Measurements from ENCODE around the gene GABRD.

Gene GABRD

GRCh38 chr1:2000432-2000831 lies 18.7 kb upstream of the GABRD start:
- no peaks in the 10 kb centered on the region for H3K4me1 ChIP-seq (ENCODE audit: control insufficient read depth, insufficient read depth, low read length, poor library complexity, severe bottlenecking)
- H3K27me3 ChIP-seq (replicated peaks; ENCODE audit: control insufficient read depth, insufficient read depth, low read length, poor library complexity, severe bottlenecking): peaks cover 4% of the 10 kb centered on the region
- H3K36me3 ChIP-seq (ENCODE audit: control insufficient read depth, insufficient read depth, low read length): no peaks in the 10 kb centered on the region
- H3K9me3 ChIP-seq (ENCODE audit: control insufficient read depth, low read length): no peaks in the 10 kb centered on the region
- no peak overlapping the region for H3K27ac ChIP-seq (ENCODE audit: insufficient read depth, low read length, poor library complexity, severe bottlenecking)
- DNase-seq: no peak
- H3K4me3 ChIP-seq (ENCODE audit: insufficient read depth, low read depth, low read length, poor library complexity, severe bottlenecking): no peak overlapping the region

GRCh38 chr1:2000850-2001249 lies 18.3 kb upstream of the GABRD start:
- no peaks in the 10 kb centered on the region for H3K4me1 ChIP-seq (ENCODE audit: control insufficient read depth, insufficient read depth, low read length, poor library complexity, severe bottlenecking)
- no peak overlapping the region for H3K4me3 ChIP-seq (ENCODE audit: insufficient read depth, low read depth, low read length, poor library complexity, severe bottlenecking)
- H3K36me3 ChIP-seq (ENCODE audit: control insufficient read depth, insufficient read depth, low read length): no peaks in the 10 kb centered on the region
- no peaks in the 10 kb centered on the region for H3K9me3 ChIP-seq (ENCODE audit: control insufficient read depth, low read length)
- no peak overlapping the region for H3K27ac ChIP-seq (ENCODE audit: insufficient read depth, low read length, poor library complexity, severe bottlenecking)
- DNase-seq: no peak
- H3K27me3 ChIP-seq (replicated peaks; ENCODE audit: control insufficient read depth, insufficient read depth, low read length, poor library complexity, severe bottlenecking): peaks cover 4% of the 10 kb centered on the region

- no peak overlapping the region for H3K27ac ChIP-seq (ENCODE audit: insufficient read depth, low read length, poor library complexity, severe bottlenecking)
- H3K4me3 ChIP-seq (ENCODE audit: insufficient read depth, low read depth, low read length, poor library complexity, severe bottlenecking): no peak overlapping the region
- H3K36me3 ChIP-seq (ENCODE audit: control insufficient read depth, insufficient read depth, low read length): no peaks in the 10 kb centered on the region
- H3K27me3 ChIP-seq (replicated peaks; ENCODE audit: control insufficient read depth, insufficient read depth, low read length, poor library complexity, severe bottlenecking): peaks cover 4% of the 10 kb centered on the region
- no peaks in the 10 kb centered on the region for H3K9me3 ChIP-seq (ENCODE audit: control insufficient read depth, low read length)
- H3K4me1 ChIP-seq (ENCODE audit: control insufficient read depth, insufficient read depth, low read length, poor library complexity, severe bottlenecking): no peaks in the 10 kb centered on the region
- no peak for DNase-seq
Measured at GRCh38 chr1:2001773-2002411, 17.3 kb upstream of the GABRD start.

- DNase-seq: no peak
- H3K36me3 ChIP-seq (ENCODE audit: control insufficient read depth, insufficient read depth, low read length): no peaks in the 10 kb centered on the region
- no peak within 1 kb of the TSS for H3K4me3 ChIP-seq (ENCODE audit: insufficient read depth, low read depth, low read length, poor library complexity, severe bottlenecking)
- H3K27me3 ChIP-seq (replicated peaks; ENCODE audit: control insufficient read depth, insufficient read depth, low read length, poor library complexity, severe bottlenecking): peaks cover 4% of the 10 kb centered on the region
- H3K4me1 ChIP-seq (ENCODE audit: control insufficient read depth, insufficient read depth, low read length, poor library complexity, severe bottlenecking): no peaks in the 10 kb centered on the region
- no peak within 1 kb of the TSS for H3K27ac ChIP-seq (ENCODE audit: insufficient read depth, low read length, poor library complexity, severe bottlenecking)
- no peaks in the 10 kb centered on the region for H3K9me3 ChIP-seq (ENCODE audit: control insufficient read depth, low read length)
Measured at GRCh38 chr1:2003541-2004131, 15.5 kb upstream of the GABRD start, which contains the start of gene CFAP74. CFAP74 (minus strand) TSS chr1:2003786; CDS start chr1:1990956, 12,830 bp downstream.

GRCh38 chr1:2004856-2005255 lies 14.3 kb upstream of the GABRD start:
- no peaks in the 10 kb centered on the region for H3K9me3 ChIP-seq (ENCODE audit: control insufficient read depth, low read length)
- no peaks in the 10 kb centered on the region for H3K4me1 ChIP-seq (ENCODE audit: control insufficient read depth, insufficient read depth, low read length, poor library complexity, severe bottlenecking)
- peaks cover 4% of the 10 kb centered on the region for H3K27me3 ChIP-seq (replicated peaks; ENCODE audit: control insufficient read depth, insufficient read depth, low read length, poor library complexity, severe bottlenecking)
- DNase-seq: no peak
- H3K4me3 ChIP-seq (ENCODE audit: insufficient read depth, low read depth, low read length, poor library complexity, severe bottlenecking): no peak overlapping the region
- no peak overlapping the region for H3K27ac ChIP-seq (ENCODE audit: insufficient read depth, low read length, poor library complexity, severe bottlenecking)
- H3K36me3 ChIP-seq (ENCODE audit: control insufficient read depth, insufficient read depth, low read length): no peaks in the 10 kb centered on the region

- Histone ChIP-seq H3K27me3 (replicated peaks; ENCODE audit: control insufficient read depth, insufficient read depth, low read length, poor library complexity, severe bottlenecking) (no peaks in the 10 kb centered on the region), H3K4me3 (ENCODE audit: insufficient read depth, low read depth, low read length, poor library complexity, severe bottlenecking) (no peak overlapping the region), H3K9me3 (ENCODE audit: control insufficient read depth, low read length) (no peaks in the 10 kb centered on the region), H3K36me3 (ENCODE audit: control insufficient read depth, insufficient read depth, low read length) (no peaks in the 10 kb centered on the region), H3K27ac (ENCODE audit: insufficient read depth, low read length, poor library complexity, severe bottlenecking) (no peak overlapping the region), H3K4me1 (ENCODE audit: control insufficient read depth, insufficient read depth, low read length, poor library complexity, severe bottlenecking) (no peaks in the 10 kb centered on the region)
- DNase-seq: no peak
Measured at GRCh38 chr1:2009101-2010053, 9.8 kb upstream of the GABRD start.

- DNase-seq: no peak
- H3K4me3 ChIP-seq (ENCODE audit: insufficient read depth, low read depth, low read length, poor library complexity, severe bottlenecking): no peak overlapping the region
- H3K27me3 ChIP-seq (replicated peaks; ENCODE audit: control insufficient read depth, insufficient read depth, low read length, poor library complexity, severe bottlenecking): peaks cover 5% of the 10 kb centered on the region
Measured at GRCh38 chr1:2014181-2014580, 5.0 kb upstream of the GABRD start.

GRCh38 chr1:2014741-2015735 lies 4.1 kb upstream of the GABRD start:
- H3K4me3 ChIP-seq (ENCODE audit: insufficient read depth, low read depth, low read length, poor library complexity, severe bottlenecking): no peak overlapping the region
- no peaks in the 10 kb centered on the region for H3K9me3 ChIP-seq (ENCODE audit: control insufficient read depth, low read length)
- no peak for DNase-seq
- no peaks in the 10 kb centered on the region for H3K36me3 ChIP-seq (ENCODE audit: control insufficient read depth, insufficient read depth, low read length)
- peaks cover 6% of the 10 kb centered on the region for H3K4me1 ChIP-seq (ENCODE audit: control insufficient read depth, insufficient read depth, low read length, poor library complexity, severe bottlenecking)
- peaks cover 11% of the 10 kb centered on the region for H3K27me3 ChIP-seq (replicated peaks; ENCODE audit: control insufficient read depth, insufficient read depth, low read length, poor library complexity, severe bottlenecking)
- H3K27ac ChIP-seq (ENCODE audit: insufficient read depth, low read length, poor library complexity, severe bottlenecking): no peak overlapping the region

More at GRCh38 chr1:2014181-2014580, 5.0 kb upstream of the GABRD start:
- no peaks in the 10 kb centered on the region for H3K4me1 ChIP-seq (ENCODE audit: control insufficient read depth, insufficient read depth, low read length, poor library complexity, severe bottlenecking)
- H3K36me3 ChIP-seq (ENCODE audit: control insufficient read depth, insufficient read depth, low read length): no peaks in the 10 kb centered on the region
- H3K27ac ChIP-seq (ENCODE audit: insufficient read depth, low read length, poor library complexity, severe bottlenecking): no peak overlapping the region
- H3K9me3 ChIP-seq (ENCODE audit: control insufficient read depth, low read length): no peaks in the 10 kb centered on the region

GRCh38 chr1:2016123-2016522 lies 3.0 kb upstream of the GABRD start:
- Histone ChIP-seq H3K4me1 (ENCODE audit: control insufficient read depth, insufficient read depth, low read length, poor library complexity, severe bottlenecking) (peaks cover 9% of the 10 kb centered on the region), H3K27ac (ENCODE audit: insufficient read depth, low read length, poor library complexity, severe bottlenecking) (no peak overlapping the region), H3K27me3 (replicated peaks; ENCODE audit: control insufficient read depth, insufficient read depth, low read length, poor library complexity, severe bottlenecking) (peaks cover 22% of the 10 kb centered on the region), H3K4me3 (ENCODE audit: insufficient read depth, low read depth, low read length, poor library complexity, severe bottlenecking) (no peak overlapping the region), H3K36me3 (ENCODE audit: control insufficient read depth, insufficient read depth, low read length) (no peaks in the 10 kb centered on the region), H3K9me3 (ENCODE audit: control insufficient read depth, low read length) (no peaks in the 10 kb centered on the region)
- DNase-seq: no peak

Measured in effector memory CD4-positive, alpha-beta T cell (primary cell).